HUDEP-2 (cell line): Measurements from ENCODE around the gene DNAJB4.
"Not testable (repeated sequence)": the region's sequence is repeated elsewhere in the genome, so short reads cannot be mapped to it uniquely, and the experiment has no call there.

ENCODE experiments used
- DNase-seq, 76 experiments: peaks; one replicate each; lab custom pipeline; 2025; ENCODE audit not compliant: unreplicated experiment in 76 of 76; lab: John Stamatoyannopoulos, UW

DNAJB4 gene

GRCh38 chr1:78060857-78061563 is 56.3 kb downstream of the DNAJB4 start:
- no peak for DNase-seq

GRCh38 chr1:78061825-78062523 is 57.2 kb downstream of the DNAJB4 start:
- DNase-seq, result no peak

- not testable (repeated sequence) for DNase-seq
Observed at GRCh38 chr1:78064886-78065285, 60.1 kb downstream of the DNAJB4 start.
